Panc1 (cell line): Measurements from ENCODE around the gene GPR15LG. TPM values are rescaled to one million over a fixed set of nuclear protein-coding genes. Genes with fewer than 3 reads are reported as not detected.

Source experiments
- ATAC-seq: fragments of 200-7000 bp; cut with Tn5 transposase; 2 replicates; pipeline ENCODE4 v1.9.1; 2020; ENCODE audit warnings: mild to moderate bottlenecking, moderate library complexity
- BruUV-seq: library from RNA; stranded (reverse); fragments of 400-500 nt; replicated peaks from 2 replicates; lab custom pipeline; 2021; lab: Mats Ljungman, UMichigan
- CTCF ChIA-PET: fragments of 300-600 bp; sonication (Branson Sonifier 250); formaldehyde crosslinking; loops from one replicate; lab custom pipeline; 2022; ENCODE audit warnings: antibody characterized with exemption; lab: Charles Lee
- POLR2A ChIA-PET: fragments of 300-600 bp; sonication (Branson Sonifier 250); formaldehyde crosslinking; loops from one replicate; lab custom pipeline; 2022; ENCODE audit warnings: antibody characterized with exemption; lab: Charles Lee
- DNase-seq: peaks from one replicate; pipeline ENCODE4 v3.0.0-alpha.2; 2010; ENCODE audit warnings: low read depth, low spot score
- H3K27ac ChIP-seq: 2 replicates; pipeline ENCODE4 v1.5.1; 2011; ENCODE audit warnings: mild to moderate bottlenecking, low read length, inconsistent platforms
- H3K27me3 ChIP-seq: fragments of 200-500 bp; sonication (Bioruptor generic); 2 replicates; pipeline ENCODE4 v1.6.0; 2014; ENCODE audit warnings: low read length, inconsistent platforms; ENCODE audit not compliant: control insufficient read depth, insufficient read depth
- H3K36me3 ChIP-seq: fragments of 200-500 bp; sonication (Bioruptor generic); 2 replicates; pipeline ENCODE4 v1.5.1; 2014; ENCODE audit warnings: inconsistent platforms, mild to moderate bottlenecking, low read length, moderate library complexity; ENCODE audit not compliant: control insufficient read depth, insufficient read depth
- H3K4me1 ChIP-seq: 2 replicates; pipeline ENCODE4 v1.5.1; 2011; ENCODE audit warnings: inconsistent platforms, mild to moderate bottlenecking, low read length, moderate library complexity; ENCODE audit not compliant: control insufficient read depth, insufficient read depth
- H3K4me3 ChIP-seq, 2 experiments: 2 replicates each; pipeline ENCODE4 v1.5.1; 2011 to 2012; ENCODE audit warnings: low read depth in 2 of 2, low read length in 2 of 2, mild to moderate bottlenecking in 2 of 2, inconsistent platforms in 1 of 2, moderate library complexity in 1 of 2
- H3K9me3 ChIP-seq: fragments of 200-500 bp; sonication (Bioruptor generic); 2 replicates; pipeline ENCODE4 v1.5.1; 2014; ENCODE audit warnings: low read depth, mild to moderate bottlenecking, inconsistent platforms, low read length, moderate library complexity; ENCODE audit not compliant: control insufficient read depth, insufficient read depth
- CTCF ChIP-seq: fragments of 450-650 bp; IDR thresholded peaks from 2 replicates; pipeline ENCODE4 v1.5.1; 2017; ENCODE audit warnings: mild to moderate bottlenecking
- POLR2AphosphoS5 ChIP-seq: IDR thresholded peaks from 2 replicates; pipeline ENCODE4 v1.6.1; 2012; ENCODE audit warnings: mild to moderate bottlenecking, low read depth, low read length, moderate library complexity
- REST ChIP-seq, 2 experiments: IDR thresholded peaks; 2 replicates each; pipeline ENCODE4 v1.6.1; 2011 to 2012; ENCODE audit warnings: low read depth in 2 of 2, control low read depth in 1 of 2, low read length in 1 of 2, mild to moderate bottlenecking in 1 of 2, moderate library complexity in 1 of 2; ENCODE audit not compliant: insufficient read depth in 1 of 2
- SIN3A ChIP-seq: IDR thresholded peaks from 2 replicates; pipeline ENCODE4 v1.6.1; 2012; ENCODE audit warnings: low read depth, mild to moderate bottlenecking, low read length, moderate library complexity, borderline replicate concordance; ENCODE audit not compliant: insufficient read depth
- TCF7L2 ChIP-seq: IDR thresholded peaks from 2 replicates; pipeline ENCODE4 v1.6.1; 2011; ENCODE audit warnings: mild to moderate bottlenecking, low read depth, low read length, inconsistent platforms
- in situ Hi-C: cut with HindIII; loops from 2 replicates; pipeline ENCODE4 v1.10.0; 2016; ENCODE audit warnings: low sequenced_read_pairs, low pct_unique_long_range_greater_than_20kb
- intact Hi-C: fragments of 100-400 bp; cut with micrococcal nuclease; formaldehyde crosslinking; loops from one replicate; pipeline ENCODE4 v1.10.0; 2022; ENCODE audit not compliant: unreplicated experiment
- total RNA-seq: library from RNA; stranded (reverse); gene quantifications from one replicate; pipeline ENCODE4 v1.2.1, GENCODE V29; 2021; ENCODE audit not compliant: unreplicated experiment

GPR15LG gene
- total RNA-seq, 1 experiment from 2014 or later: 0.41 TPM

GRCh38 chr10:84204122-84204521 is 30.5 kb downstream of the GPR15LG start:
- in situ Hi-C loops (no loop called here), intact Hi-C loops (no loop called here)
- H3K9me3 ChIP-seq: no peaks in the 10 kb centered on the region
- DNase-seq (no peak), ATAC-seq (no peak)
- BruUV-seq: no TSS peak
- POLR2A ChIA-PET: no interaction called here
- CTCF ChIA-PET: interaction anchor here (1.4 kb wide), 1 partner anchor 56 kb away, joined by 4 read pairs; no protein-coding TSS in a partner anchor
- no peak overlapping the region for H3K27ac ChIP-seq
- H3K27me3 ChIP-seq: peaks cover 16% of the 10 kb centered on the region
- no peak overlapping the region for H3K4me3 ChIP-seq
- TF ChIP-seq REST (IDR thresholded peaks at IDR 0.05; ENCODE audit: insufficient read depth in 1 of 2, low read depth in 2 of 2, low read length in 1 of 2) (no peak), CTCF (peak; percentile 73), SIN3A (no peak), TCF7L2 (no peak), POLR2AphosphoS5 (no peak)
- no peaks in the 10 kb centered on the region for H3K36me3 ChIP-seq
- no peaks in the 10 kb centered on the region for H3K4me1 ChIP-seq

GRCh38 chr10:84204610-84205009 is 31.0 kb downstream of the GPR15LG start:
- Histone ChIP-seq H3K27ac (no peak overlapping the region), H3K4me3 (no peak overlapping the region), H3K9me3 (no peaks in the 10 kb centered on the region), H3K36me3 (no peaks in the 10 kb centered on the region), H3K27me3 (peaks cover 20% of the 10 kb centered on the region), H3K4me1 (no peaks in the 10 kb centered on the region)
- TF ChIP-seq TCF7L2: no peak
- no peak for TF ChIP-seq POLR2AphosphoS5
- no peak for TF ChIP-seq SIN3A
- TF ChIP-seq CTCF: no peak
- no peak for TF ChIP-seq REST (IDR thresholded peaks at IDR 0.05; ENCODE audit: insufficient read depth in 1 of 2, low read depth in 2 of 2, low read length in 1 of 2)
- CTCF ChIA-PET: interaction anchor here (0.8 to 1.4 kb wide), 2 partner anchors 32 to 57 kb away, joined by 4 to 8 read pairs; no protein-coding TSS in a partner anchor
- ATAC-seq: no peak
- POLR2A ChIA-PET: no interaction called here
- no TSS peak for BruUV-seq
- DNase-seq: no peak
- intact Hi-C loops (loop anchor here (5.0 kb wide), 1 partner anchor 57 kb away; no protein-coding TSS in a partner anchor), in situ Hi-C loops (no loop called here)
